Colon (tissue), 2 donors: ENCODE measurements around the gene NFKBIL1.

Source experiments
- FAIRE-seq: peaks from 2 replicates; lab custom pipeline; 2012; peaks lifted over from hg19 to GRCh38; lab: Jason Lieb, UNC
- donor health status: control.
- donor health status: control.

NFKBIL1 gene

GRCh38 chr6:31567531-31568370 lies 20.3 kb downstream of the NFKBIL1 start:
- FAIRE-seq, result no peak

GRCh38 chr6:31568537-31568961 lies 21.1 kb downstream of the NFKBIL1 start:
- no peak for FAIRE-seq

- no peak for FAIRE-seq
These were observed 22.6 kb downstream of the NFKBIL1 start for GRCh38 chr6:31569861-31570536.

- FAIRE-seq, result no peak
These were observed 24.9 kb downstream of the NFKBIL1 start, which contains the start of gene LTA for GRCh38 chr6:31572041-31572911. Gene LTA, plus strand, starts transcription at chr6:31572289. Its CDS starts 454 bp downstream, at chr6:31572743.

- FAIRE-seq, result no peak
These were observed 26.1 kb downstream of the NFKBIL1 start for GRCh38 chr6:31573239-31574105.

- no peak for FAIRE-seq
These were observed 27.0 kb downstream of the NFKBIL1 start for GRCh38 chr6:31574106-31575061.

GRCh38 chr6:31575335-31575901 lies 28.0 kb downstream of the NFKBIL1 start, which contains the start of gene TNF:
Gene TNF, plus strand, starts transcription at chr6:31575565. Its CDS starts 177 bp downstream, at chr6:31575742.
- FAIRE-seq, result no peak

- no peak for FAIRE-seq
These were observed 28.7 kb downstream of the NFKBIL1 start for GRCh38 chr6:31575952-31576685.

- FAIRE-seq, result no peak
These were observed 29.6 kb downstream of the NFKBIL1 start for GRCh38 chr6:31576897-31577578.

- FAIRE-seq, result no peak
These were observed 30.2 kb downstream of the NFKBIL1 start for GRCh38 chr6:31577579-31577966.

- no peak for FAIRE-seq
These were observed 31.0 kb downstream of the NFKBIL1 start for GRCh38 chr6:31578184-31579118.

GRCh38 chr6:31579119-31579505 lies 31.7 kb downstream of the NFKBIL1 start:
- no peak for FAIRE-seq

- FAIRE-seq, result no peak
These were observed 32.4 kb downstream of the NFKBIL1 start for GRCh38 chr6:31579546-31580437.

GRCh38 chr6:31580438-31580740 lies 33.0 kb downstream of the NFKBIL1 start:
- FAIRE-seq, result no peak

GRCh38 chr6:31580807-31581433 lies 33.5 kb downstream of the NFKBIL1 start:
- FAIRE-seq, result no peak
